ENCODE measurements around the gene PSMB7.

The PSMB7 gene

DNA sequence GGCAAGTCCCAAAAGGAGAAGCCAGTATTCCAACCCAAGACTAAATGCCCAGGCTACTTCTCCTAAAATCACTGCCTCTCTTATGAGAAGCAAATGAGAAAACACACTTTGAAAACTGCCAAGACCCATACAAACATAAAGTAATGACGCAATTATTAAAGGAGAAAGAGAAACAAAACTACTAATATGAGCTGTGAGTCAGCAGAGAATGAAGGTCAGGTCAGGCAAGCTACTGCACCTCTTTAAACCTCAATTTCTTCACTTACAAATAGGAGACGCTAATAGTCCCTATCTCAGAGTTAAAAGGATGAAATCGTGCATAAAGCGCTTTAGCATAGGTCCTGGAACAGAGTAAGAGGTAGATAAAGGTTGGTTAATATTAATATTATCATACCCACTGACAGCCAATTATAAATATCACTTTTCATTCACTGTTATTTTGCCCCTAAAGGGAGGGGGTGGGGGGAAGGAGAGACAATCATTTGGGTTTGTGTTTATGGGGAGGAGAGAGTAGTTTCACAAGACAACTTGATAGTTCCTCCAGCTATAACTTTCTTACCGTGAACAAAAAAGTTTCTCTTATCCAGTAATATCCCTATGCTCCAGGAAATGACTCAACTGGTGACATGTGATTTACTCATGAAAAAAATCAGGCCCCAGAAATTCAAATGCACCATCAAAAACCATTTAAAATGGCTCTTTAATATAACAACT is 3.6 kb downstream of the PSMB7 start:
- TF ChIP-seq ZFX (IDR thresholded peaks at IDR 0.05; ENCODE audit: borderline replicate concordance): no peak
- TF ChIP-seq, protein P1, sequence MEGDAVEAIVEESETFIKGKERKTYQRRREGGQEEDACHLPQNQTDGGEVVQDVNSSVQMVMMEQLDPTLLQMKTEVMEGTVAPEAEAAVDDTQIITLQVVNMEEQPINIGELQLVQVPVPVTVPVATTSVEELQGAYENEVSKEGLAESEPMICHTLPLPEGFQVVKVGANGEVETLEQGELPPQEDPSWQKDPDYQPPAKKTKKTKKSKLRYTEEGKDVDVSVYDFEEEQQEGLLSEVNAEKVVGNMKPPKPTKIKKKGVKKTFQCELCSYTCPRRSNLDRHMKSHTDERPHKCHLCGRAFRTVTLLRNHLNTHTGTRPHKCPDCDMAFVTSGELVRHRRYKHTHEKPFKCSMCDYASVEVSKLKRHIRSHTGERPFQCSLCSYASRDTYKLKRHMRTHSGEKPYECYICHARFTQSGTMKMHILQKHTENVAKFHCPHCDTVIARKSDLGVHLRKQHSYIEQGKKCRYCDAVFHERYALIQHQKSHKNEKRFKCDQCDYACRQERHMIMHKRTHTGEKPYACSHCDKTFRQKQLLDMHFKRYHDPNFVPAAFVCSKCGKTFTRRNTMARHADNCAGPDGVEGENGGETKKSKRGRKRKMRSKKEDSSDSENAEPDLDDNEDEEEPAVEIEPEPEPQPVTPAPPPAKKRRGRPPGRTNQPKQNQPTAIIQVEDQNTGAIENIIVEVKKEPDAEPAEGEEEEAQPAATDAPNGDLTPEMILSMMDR (IDR thresholded peaks at IDR 0.05): no peak
- H3K27ac ChIP-seq: no peak overlapping the region

DNA sequence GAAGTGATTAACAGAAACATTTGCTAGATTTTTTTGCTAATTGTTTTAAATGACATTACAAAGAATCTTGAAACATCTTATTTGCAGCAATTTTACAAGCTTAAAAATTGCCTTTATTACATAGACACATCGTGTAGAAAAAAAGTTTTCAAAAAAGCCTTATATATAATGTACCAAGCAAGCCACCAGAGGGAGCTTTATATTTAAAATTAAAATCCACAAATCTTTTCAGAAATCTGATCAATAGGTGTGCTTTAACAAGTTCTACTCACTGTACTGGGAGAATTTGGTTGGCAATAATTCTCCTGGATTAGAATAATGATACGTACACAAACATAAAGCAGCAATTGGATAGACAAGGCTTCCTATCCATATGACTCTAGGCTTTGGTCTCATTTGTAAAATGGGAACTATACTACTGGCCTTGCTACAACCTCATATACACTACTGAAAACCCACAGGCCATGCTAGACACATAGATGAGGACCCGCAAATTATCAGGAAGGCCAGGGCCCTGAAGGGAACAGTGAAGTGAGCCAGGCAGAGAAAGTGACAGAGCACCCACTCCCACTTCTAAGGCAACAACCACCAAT is 4.8 kb downstream of the PSMB7 start:
- H3K27ac ChIP-seq: no peak overlapping the region
- no peak for TF ChIP-seq ZFX (IDR thresholded peaks at IDR 0.05; ENCODE audit: borderline replicate concordance)
- TF ChIP-seq, protein P1 (IDR thresholded peaks at IDR 0.05): peak; percentile 57

DNA sequence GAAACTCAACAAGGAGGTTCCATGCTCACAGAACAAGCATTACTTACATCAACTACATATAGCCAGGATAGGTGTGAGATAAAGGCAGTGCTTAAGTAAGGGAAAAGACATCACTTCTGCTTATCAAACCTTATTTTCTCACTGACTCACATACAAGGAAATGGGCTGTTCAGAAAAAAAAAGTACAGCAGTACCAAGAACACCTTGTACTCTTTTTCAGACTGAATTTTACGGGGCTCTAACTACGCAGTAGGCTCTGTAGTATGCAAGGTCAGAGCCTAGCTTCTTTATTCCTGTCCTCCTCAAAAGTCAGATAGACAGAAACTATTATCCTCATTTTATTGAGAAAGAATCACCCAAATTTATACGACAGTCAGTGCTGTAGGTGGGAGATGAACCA is 5.8 kb downstream of the PSMB7 start:
- H3K27ac ChIP-seq: no peak overlapping the region
- TF ChIP-seq, protein P1 (IDR thresholded peaks at IDR 0.05): no peak
- no peak for TF ChIP-seq ZFX (IDR thresholded peaks at IDR 0.05; ENCODE audit: borderline replicate concordance)

DNA sequence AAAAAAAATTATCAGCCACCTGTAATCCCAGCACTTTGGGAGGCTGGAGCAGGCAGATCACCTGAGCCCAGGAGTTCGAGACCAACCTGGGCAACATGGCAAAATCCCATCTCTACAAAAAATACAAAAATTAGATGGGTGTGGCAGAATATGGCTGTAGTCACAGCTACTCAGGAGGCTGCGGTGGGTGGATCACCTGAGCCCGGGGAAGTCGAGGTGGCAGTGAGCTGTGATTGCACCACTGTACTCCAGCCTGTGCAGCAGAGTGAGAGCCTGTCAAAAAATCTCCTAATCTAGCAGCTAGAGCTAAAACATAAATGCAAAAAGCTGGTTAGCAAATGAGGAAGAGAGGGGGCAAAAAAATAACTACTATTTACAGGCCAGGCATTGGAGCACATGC is 12.0 kb downstream of the PSMB7 start:
- no peak overlapping the region for H3K27ac ChIP-seq
- TF ChIP-seq ZFX (IDR thresholded peaks at IDR 0.05; ENCODE audit: borderline replicate concordance): no peak
- TF ChIP-seq, protein P1 (IDR thresholded peaks at IDR 0.05): no peak

DNA sequence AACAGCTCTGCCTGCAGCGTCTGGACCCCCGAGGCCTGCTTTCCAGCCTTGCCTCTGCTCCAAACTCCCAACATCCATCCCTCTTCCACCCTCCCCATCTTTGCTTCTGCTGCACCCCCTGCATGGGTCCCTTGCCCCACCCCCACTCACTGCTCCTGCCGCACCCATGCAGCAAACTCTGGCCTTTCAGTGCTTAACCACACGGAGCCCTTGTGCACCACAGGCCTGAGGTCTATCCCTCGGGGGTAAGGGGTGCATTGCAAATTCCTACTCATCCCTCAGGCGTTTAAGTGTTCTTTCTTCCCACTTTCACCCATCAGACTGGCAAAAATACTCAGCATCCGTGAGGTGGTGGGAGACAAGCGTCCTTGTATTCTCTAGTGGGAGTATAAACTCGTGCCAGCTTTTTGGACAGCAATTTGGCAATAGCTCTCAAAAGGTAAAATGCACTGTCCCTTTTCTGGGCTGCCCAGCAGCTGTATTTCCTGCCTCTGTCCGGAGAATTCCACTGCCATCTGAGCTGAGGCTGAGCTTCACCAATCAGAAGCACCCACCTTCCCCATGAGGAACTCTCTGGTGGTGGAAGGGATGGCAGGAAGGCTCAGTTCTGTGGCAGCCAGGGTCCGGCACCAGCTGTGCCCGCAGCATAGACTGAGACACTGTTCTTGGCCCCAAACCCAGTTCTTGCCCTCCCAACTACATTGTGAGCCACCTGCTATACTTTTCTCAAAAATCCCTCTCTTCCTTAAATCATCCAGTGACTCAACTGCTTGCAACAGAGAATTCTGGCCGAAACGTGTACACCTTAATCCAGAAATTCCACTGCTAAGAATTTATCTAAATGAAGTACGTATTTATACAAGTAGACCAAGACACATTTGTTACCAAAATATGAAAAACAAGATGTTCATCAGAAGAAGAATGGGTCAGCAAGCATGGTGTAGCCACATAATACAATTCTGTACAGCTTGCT is 15.0 kb downstream of the PSMB7 start:
- TF ChIP-seq, protein P1 (IDR thresholded peaks at IDR 0.05): no peak
- no peak for TF ChIP-seq ZFX (IDR thresholded peaks at IDR 0.05; ENCODE audit: borderline replicate concordance)
- no peak overlapping the region for H3K27ac ChIP-seq

DNA sequence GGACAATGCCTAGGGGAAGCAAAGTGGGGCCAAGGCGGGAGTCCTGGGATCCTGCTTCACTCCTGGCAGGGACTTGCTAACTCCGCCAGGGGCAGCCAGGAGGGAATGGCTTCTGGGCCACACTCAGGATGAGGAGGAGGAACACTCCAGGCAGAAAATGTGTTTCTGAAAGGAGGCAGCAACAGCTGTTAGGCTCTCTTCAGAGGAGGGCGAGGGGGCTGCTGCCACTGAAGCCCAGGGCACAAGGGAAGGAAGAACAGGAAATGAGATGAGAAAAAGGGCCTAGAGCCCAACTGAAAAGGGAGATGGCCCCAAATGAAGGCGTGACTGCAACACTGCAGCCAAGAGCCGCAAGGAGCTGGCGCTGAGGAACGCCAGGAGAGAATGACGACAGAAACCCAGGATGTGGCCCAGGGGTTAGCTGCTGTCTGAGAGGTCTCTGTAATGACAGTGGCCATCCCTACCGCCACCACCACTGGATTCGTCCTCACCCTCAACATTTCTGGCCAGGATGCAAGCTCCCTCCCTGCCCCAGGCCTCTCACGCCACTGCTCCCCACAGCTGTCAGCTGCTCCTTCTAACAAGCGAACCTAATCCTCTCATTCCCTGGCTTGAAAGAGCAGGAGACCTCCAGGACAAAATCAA is 15.8 kb downstream of the PSMB7 start:
- no peak for TF ChIP-seq ZFX (IDR thresholded peaks at IDR 0.05; ENCODE audit: borderline replicate concordance)
- TF ChIP-seq, protein P1 (IDR thresholded peaks at IDR 0.05): no peak
- no peak overlapping the region for H3K27ac ChIP-seq
